ENCODE measurements around the gene IRGQ.

DNA sequence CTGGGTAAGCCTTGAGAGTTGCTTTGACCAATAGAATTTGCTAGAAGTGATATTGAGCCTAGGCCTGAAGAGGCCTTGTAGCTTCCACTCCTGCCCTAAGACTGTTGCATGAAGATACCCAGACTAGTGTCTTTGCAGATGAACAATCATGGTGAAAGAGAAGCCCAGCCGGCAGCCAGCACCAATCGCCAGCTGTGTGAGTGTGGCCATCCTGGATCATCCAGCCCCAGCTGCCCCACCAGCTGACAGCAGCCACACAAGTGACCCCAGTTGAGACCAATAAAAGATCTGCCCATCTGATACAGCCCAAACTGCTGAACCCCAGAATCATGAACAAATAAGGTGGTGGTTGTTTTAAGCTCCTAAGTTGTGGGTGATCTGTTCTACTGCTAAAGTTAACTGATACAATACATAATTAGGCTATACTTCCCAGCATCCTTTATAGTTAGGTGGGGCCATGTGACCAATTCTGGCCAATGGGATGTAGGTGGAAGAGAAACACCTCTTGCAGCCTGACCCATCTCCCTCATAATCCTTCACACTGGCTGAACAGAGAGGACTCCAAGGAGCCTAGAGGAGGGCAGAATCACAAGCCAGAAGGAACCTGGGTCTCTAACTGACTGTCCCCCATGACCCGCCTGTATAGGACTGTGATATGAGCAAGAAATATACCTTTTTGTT is 32.9 kb upstream of the IRGQ start:
- no peak for TF ChIP-seq CTCF (conservative IDR thresholded peaks at IDR 0.05; ENCODE audit: low read depth in 2 of 2)
- no peak for TF ChIP-seq EZH2phosphoT487 (IDR thresholded peaks at IDR 0.05; ENCODE audit: unreplicated experiment)
- no peak for TF ChIP-seq POLR2AphosphoS5 (IDR thresholded peaks at IDR 0.05; ENCODE audit: low read depth)
- TF ChIP-seq, protein P1, sequence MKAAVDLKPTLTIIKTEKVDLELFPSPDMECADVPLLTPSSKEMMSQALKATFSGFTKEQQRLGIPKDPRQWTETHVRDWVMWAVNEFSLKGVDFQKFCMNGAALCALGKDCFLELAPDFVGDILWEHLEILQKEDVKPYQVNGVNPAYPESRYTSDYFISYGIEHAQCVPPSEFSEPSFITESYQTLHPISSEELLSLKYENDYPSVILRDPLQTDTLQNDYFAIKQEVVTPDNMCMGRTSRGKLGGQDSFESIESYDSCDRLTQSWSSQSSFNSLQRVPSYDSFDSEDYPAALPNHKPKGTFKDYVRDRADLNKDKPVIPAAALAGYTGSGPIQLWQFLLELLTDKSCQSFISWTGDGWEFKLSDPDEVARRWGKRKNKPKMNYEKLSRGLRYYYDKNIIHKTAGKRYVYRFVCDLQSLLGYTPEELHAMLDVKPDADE (IDR thresholded peaks at IDR 0.05): no peak
- no peak for TF ChIP-seq JUNB (IDR thresholded peaks at IDR 0.05; ENCODE audit: unreplicated experiment)
- no peak for TF ChIP-seq REST (IDR thresholded peaks at IDR 0.05; ENCODE audit: unreplicated experiment)
- no peak for TF ChIP-seq CREB1 (CRISPR knock-in tag; IDR thresholded peaks at IDR 0.05; ENCODE audit: low read depth)
- TF ChIP-seq NANOG (IDR thresholded peaks at IDR 0.05; ENCODE audit: borderline replicate concordance): no peak
- TF ChIP-seq ZNF114 (CRISPR knock-in tag; IDR thresholded peaks at IDR 0.05): no peak
- no peak for TF ChIP-seq EZH2 (IDR thresholded peaks at IDR 0.05; ENCODE audit: low read depth, unreplicated experiment)
- no peak for TF ChIP-seq STAT1 (IDR thresholded peaks at IDR 0.05; ENCODE audit: unreplicated experiment)
- TF ChIP-seq, protein P2, sequence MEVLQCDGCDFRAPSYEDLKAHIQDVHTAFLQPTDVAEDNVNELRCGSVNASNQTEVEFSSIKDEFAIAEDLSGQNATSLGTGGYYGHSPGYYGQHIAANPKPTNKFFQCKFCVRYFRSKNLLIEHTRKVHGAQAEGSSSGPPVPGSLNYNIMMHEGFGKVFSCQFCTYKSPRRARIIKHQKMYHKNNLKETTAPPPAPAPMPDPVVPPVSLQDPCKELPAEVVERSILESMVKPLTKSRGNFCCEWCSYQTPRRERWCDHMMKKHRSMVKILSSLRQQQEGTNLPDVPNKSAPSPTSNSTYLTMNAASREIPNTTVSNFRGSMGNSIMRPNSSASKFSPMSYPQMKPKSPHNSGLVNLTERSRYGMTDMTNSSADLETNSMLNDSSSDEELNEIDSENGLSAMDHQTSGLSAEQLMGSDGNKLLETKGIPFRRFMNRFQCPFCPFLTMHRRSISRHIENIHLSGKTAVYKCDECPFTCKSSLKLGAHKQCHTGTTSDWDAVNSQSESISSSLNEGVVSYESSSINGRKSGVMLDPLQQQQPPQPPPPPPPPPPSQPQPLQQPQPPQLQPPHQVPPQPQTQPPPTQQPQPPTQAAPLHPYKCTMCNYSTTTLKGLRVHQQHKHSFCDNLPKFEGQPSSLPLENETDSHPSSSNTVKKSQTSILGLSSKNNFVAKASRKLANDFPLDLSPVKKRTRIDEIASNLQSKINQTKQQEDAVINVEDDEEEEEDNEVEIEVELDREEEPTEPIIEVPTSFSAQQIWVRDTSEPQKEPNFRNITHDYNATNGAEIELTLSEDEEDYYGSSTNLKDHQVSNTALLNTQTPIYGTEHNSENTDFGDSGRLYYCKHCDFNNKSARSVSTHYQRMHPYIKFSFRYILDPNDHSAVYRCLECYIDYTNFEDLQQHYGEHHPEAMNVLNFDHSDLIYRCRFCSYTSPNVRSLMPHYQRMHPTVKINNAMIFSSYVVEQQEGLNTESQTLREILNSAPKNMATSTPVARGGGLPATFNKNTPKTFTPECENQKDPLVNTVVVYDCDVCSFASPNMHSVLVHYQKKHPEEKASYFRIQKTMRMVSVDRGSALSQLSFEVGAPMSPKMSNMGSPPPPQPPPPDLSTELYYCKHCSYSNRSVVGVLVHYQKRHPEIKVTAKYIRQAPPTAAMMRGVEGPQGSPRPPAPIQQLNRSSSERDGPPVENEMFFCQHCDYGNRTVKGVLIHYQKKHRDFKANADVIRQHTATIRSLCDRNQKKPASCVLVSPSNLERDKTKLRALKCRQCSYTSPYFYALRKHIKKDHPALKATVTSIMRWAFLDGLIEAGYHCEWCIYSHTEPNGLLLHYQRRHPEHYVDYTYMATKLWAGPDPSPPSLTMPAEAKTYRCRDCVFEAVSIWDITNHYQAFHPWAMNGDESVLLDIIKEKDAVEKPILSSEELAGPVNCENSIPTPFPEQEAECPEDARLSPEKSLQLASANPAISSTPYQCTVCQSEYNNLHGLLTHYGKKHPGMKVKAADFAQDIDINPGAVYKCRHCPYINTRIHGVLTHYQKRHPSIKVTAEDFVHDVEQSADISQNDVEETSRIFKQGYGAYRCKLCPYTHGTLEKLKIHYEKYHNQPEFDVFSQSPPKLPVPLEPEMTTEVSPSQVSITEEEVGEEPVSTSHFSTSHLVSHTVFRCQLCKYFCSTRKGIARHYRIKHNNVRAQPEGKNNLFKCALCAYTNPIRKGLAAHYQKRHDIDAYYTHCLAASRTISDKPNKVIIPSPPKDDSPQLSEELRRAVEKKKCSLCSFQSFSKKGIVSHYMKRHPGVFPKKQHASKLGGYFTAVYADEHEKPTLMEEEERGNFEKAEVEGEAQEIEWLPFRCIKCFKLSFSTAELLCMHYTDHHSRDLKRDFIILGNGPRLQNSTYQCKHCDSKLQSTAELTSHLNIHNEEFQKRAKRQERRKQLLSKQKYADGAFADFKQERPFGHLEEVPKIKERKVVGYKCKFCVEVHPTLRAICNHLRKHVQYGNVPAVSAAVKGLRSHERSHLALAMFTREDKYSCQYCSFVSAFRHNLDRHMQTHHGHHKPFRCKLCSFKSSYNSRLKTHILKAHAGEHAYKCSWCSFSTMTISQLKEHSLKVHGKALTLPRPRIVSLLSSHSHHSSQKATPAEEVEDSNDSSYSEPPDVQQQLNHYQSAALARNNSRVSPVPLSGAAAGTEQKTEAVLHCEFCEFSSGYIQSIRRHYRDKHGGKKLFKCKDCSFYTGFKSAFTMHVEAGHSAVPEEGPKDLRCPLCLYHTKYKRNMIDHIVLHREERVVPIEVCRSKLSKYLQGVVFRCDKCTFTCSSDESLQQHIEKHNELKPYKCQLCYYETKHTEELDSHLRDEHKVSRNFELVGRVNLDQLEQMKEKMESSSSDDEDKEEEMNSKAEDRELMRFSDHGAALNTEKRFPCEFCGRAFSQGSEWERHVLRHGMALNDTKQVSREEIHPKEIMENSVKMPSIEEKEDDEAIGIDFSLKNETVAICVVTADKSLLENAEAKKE (CRISPR knock-in tag; IDR thresholded peaks at IDR 0.05): no peak
- TF ChIP-seq ZNF331 (CRISPR knock-in tag; IDR thresholded peaks at IDR 0.05; ENCODE audit: low read depth): no peak
